DLD1 (cell line): Measurements from ENCODE around the gene PKN2.
"Not testable (repeated sequence)": the region's sequence is repeated elsewhere in the genome, so short reads cannot be mapped to it uniquely, and the experiment has no call there.

Experiments used
- in situ Hi-C: cut with HindIII; loops from 2 replicates; pipeline ENCODE4 v1.10.0; 2017; ENCODE audit warnings: low sequenced_read_pairs

Gene PKN2

DNA sequence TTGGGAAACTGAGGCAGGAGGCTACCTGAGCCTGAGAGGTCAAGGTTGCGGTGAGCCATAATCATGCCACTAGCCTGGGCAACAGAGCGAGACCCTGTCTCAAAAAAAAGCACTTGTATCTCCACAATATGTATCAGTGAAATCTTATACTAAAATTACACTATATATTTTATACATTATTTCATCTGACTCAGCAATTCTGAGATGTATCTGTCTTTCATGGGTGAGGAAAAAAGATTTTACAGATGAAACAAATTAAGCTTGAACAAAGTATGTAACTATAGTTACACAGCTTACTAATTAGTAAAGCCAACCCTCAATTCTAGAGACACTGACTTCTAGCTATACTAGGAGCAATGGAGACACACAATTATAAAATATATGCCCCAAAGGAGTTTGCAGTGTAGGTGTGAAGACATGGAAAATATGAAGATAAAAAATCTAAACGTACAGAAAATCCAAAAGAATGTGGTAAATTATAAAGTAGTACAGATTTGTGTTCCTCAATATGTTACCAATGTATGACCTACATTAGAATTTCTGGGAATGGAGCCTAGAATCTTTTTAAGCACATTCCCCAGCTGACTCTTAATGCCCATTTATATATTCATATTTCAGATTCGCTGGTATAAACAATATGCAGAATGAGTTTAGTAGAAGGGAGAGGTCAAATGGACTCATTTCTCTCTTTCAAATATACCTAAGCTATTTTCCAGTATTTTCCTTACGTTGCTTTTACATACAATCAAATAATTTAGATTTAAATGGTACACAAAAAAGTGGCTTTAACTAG lies 192.7 kb downstream of the PKN2 start:
- in situ Hi-C loops, result no loop called here

- in situ Hi-C loops, result no loop called here
Measured at GRCh38 chr1:88877382-88877825, 193.3 kb downstream of the PKN2 start.

DNA sequence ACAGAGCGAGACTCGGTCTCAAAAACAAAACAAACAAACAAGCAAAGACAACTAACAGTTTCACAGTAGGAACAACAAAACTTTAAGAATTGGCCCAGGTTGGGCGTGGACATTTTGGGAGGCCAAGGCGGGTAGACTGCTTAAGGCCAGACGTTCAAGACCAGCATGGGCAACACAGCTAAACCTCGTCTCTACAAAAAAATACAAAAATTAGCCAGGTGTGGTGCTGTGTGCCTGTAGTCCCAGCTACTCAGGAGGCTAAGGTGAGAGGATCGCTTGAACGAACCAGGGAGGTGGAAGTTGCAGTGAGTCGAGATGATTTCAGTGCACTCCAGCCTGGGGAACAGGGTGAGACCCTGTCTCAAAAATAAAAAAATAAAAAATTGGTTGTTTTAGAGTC lies 193.8 kb downstream of the PKN2 start:
- in situ Hi-C loops, result no loop called here

DNA sequence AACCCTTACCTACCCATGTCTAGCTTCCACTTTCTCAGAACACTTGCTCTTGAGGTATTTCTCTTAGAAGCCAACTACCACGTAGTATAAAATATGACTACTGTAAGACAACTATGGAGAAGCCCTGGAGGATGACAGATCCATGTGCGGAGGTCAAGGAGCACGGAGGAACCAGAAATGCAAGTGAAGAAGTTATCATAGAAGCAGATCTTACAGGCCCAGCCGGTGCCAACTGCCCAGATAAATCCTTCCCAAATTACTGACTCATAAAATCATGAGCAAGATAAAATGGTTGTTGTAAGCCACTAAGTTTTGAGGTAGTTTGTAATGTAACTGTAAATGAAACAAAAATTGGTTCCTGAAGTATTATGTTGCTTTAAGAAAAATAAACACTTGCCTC lies 194.7 kb downstream of the PKN2 start:
- in situ Hi-C loops, result no loop called here

GRCh38 chr1:88880717-88881116 lies 196.6 kb downstream of the PKN2 start:
- in situ Hi-C loops, result not testable (repeated sequence)

- in situ Hi-C loops, result no loop called here
Measured at GRCh38 chr1:88883156-88883555, 199.1 kb downstream of the PKN2 start.
